Stimulated activated CD4-positive, alpha-beta T cell treated with anti-CD3 and anti-CD28 coated beads, TNF-alpha, amount 100 ng/mL, for 48 hours (primary cell): ENCODE measurements around the gene TAL1.
A peak's percentile ranks its signal among the peaks of the same experiment; 100 is the strongest.

Source experiments
- DNase-seq, 3 donors: peaks; one replicate each; pipeline ENCODE4 v3.0.0-alpha.2; 2020; ENCODE audit warnings: low read depth in 3 of 3

TAL1 gene

DNA sequence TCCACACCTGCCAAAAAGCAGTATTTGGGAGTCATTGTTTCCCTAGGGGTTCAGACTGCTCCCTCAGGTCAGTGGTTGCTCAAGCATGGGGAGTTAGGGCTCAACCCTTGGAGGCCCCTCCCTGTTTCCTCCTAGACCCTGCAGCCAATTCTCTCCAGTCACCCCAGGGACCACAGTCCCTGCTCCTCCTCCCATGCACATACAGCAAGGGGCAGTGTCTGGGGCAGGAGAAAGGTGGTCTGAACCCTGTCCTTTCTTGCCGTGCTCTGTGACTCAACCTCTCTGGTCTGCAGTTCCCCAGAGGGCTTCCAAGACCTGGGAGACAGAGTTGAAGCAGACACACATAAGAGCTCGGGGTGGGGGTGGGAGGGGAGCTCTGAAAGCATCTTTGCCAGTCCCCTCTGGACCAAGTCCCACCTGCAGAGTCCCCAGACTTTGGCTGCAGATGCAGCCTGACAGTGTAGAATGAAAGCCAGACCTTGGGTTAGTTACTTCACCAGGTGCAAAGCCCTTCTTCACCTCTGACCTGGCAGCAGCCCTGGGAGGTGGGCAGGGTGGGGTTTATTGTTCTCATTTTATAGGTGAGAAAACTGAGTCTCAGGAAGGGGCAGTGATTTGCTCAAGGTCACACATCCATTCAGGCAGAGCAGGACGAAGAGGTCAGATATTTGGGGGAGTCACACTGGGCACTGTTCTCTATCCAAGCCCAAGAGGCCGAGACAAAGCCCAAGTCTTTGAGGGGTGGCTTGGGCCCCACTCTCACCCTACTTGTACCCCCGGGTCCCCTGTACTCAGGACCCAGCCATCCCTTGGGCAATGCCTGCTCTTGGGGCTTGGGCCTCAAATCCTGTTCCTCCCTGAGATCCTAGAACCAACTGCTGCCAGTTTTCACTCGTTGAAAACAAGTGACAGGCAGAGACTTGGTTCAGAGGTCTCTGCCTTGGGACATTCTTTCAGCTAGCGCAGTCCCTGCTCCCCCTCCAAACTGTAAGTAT lies 42.9 kb downstream of the TAL1 start:
- DNase-seq: no peak

- no peak for DNase-seq
Observed at GRCh38 chr1:47187926-47188250, 44.1 kb downstream of the TAL1 start.

DNA sequence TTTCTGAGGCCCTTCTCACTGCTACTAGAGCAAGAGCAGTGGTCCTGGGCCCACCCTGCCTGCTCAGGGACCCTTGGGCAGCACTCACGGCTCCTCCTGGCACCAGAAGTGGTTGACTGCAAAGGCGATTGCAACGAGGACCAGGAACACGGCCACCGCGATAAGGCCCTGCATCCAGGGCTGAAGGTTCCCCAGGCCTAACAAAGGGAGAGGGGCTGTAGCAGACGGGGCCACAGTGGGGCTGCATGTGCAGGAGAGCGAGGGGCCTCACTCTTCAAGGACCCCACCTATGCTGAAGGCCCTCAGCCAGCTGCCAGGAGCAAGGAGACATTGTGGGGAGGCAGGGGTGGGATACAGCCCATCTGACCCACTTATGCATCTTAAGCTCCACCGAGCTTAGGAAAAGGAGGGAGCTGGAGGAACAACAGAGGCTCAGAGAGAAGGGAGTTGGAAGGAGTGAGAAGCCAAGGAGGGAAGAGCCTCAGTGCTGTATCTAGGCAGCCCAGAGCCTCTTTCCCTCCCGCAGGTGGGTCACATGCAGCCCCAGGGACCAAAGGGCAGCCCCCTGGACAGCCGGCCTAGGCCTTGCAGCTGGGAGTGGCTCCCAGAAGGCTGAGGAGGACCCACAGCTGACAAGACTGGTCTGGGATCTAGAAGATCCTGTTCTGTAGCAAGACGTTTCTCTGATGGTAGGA lies 44.6 kb downstream of the TAL1 start:
- DNase-seq: no peak

DNA sequence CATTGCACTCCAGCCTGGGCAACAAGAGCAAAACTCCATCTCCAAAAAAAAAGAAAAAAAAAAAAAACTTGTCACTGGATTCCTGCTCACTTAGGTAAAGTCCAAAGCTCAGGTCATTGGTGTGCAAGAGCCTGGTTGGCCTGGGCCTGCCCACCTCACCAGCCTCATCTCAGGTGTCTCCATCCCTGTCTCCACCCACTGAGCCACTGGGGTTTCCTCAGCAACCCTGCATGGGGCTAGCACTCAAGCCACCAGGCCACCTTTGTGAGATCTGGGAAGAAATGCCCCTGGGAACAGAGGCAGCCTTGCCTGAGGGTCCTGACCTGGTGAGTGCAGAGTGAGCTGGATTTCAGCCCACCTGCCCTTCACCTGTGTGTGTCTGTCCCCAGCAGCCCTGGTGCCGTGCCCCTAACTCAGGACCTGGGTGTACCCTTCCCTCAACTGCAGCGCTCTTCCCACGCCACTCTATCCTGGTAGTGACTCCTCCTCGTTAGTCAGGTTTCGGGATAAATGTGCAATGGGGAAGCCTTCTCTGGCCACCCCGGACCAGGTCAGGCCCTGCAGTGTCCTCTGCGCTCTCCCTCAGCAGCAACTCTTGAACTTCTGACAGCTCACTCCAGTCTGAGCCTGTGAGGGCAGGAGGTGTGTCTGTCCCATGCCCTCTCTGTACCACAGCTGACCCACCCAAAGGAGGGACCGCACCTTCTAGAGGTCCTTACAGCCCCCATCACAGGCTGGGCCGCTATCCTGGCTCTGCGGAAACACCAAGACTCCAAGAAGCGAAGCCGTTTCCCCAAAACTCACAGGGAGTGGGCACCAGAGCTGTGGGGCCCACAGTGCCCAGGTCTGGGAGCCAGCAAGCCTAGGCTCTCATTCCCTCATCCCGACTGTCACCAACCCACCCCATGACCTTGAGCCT lies 45.5 kb downstream of the TAL1 start:
- DNase-seq: no peak

DNA sequence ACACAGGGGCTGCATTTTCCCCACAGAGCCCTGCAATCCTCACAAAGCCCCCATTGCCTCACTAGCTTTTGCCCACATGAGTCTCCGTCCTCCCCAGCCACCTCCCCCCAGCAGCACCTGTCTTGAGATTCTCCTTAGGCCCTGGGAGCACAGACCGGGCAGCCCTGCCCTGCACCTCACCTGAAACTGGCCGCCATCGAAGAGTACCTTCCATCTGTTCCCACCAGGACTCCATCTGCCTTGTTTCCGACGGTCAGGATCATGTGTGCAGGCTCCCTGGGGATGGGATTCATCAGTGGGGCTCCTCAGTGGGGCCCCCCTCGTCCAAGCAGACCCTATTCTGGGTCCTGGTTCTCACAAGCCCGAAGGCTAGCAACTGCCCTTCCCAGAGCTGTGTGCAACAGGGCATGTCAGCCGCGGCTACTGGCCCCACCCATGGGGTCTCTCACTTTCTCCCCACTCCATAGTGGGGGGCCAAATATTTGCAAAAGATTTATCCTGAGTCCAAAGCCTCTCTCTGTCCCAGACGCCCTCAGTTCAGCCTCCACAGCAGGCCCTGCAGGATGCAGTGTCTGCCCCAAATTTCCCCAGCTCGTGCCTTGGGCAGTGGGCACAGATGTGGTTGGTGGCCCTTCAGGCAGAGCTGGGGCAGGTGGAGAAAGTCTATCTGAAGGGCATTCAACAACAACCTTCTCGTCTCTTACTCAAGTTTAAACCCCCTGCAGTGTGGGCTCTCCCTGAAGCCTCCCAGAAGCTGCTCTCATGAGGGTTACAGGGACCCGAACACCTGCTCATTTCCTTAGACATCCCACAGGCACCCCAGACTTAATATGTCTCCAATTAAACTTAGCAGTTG lies 47.0 kb downstream of the TAL1 start:
- DNase-seq: no peak

DNA sequence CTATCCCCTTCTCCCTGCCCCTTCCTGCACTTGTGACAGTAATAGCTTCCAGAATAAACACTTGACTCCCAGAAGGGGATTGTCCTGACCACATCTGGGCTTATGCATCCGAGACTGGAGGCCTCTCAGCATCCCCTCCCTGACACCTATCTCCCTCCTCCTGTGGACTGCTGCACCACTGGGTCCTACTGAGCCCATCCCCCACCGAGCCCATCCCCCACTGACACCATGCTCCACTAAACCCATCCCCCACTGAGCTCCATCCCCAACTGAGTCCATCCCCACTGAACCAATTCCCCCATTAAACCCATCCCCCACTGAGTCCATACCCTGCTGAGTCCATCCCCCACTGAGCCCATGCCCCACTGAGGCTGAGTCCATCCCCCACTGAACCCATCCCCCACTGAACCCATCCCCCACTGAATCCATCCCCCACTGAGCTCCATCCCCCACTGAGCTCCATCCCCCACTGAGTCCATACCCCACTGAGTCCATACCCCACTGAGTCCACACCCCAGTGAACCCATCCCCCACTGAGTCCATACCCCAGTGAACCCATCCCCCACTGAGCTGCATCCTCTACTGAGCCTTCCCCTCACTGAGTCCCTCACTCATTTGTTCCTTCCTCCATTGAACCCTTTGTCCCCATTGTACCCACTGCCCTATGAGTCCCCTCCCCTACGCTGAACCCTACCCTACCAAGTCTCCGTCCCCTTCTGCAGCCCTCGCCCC lies 47.8 kb downstream of the TAL1 start:
- DNase-seq: no peak

- DNase-seq: no peak
Observed at GRCh38 chr1:47183308-47184089, 48.5 kb downstream of the TAL1 start.

GRCh38 chr1:47182676-47183235 lies 49.3 kb downstream of the TAL1 start:
- no peak for DNase-seq

DNA sequence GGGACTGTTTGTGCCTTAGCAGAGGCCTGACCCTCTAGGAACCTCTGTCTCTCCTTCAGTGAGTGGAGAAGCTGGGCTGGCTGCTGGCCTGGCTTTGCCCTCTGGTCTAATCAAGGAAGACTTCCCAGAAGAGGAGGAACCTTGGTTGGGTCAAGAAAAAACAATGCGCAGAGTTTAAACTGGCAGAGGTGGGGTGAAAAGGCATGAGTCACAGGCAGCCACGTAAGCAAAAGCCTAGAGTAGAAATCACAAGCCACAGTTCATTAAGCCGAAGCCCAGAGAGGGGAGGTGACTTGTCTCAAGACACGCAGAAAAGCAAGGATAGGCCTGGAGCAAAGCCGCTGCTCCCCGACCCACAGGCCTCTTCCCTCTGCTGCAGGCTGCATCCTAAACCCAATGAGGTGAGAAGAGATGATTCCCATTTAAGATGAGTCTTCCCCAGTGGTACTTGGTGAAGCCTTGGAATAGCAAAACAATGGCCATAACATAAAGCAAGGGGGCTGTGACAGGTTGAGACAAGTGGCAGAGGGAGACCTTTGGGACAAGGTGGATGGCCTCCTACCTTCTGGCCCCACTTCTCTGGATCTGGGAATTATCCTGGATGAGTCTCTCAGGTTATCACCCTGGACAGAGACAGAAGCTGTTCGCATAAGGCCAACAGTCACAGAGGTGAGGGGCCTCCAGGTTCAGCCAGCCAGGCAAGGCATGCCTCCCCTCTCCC lies 49.9 kb downstream of the TAL1 start:
- DNase-seq: no peak

GRCh38 chr1:47181095-47181954 lies 50.7 kb downstream of the TAL1 start:
- DNase-seq: no peak

- no peak for DNase-seq
Observed at GRCh38 chr1:47180603-47181094, 51.4 kb downstream of the TAL1 start.

- no peak for DNase-seq
Observed at GRCh38 chr1:47179988-47180563, 51.9 kb downstream of the TAL1 start.

DNA sequence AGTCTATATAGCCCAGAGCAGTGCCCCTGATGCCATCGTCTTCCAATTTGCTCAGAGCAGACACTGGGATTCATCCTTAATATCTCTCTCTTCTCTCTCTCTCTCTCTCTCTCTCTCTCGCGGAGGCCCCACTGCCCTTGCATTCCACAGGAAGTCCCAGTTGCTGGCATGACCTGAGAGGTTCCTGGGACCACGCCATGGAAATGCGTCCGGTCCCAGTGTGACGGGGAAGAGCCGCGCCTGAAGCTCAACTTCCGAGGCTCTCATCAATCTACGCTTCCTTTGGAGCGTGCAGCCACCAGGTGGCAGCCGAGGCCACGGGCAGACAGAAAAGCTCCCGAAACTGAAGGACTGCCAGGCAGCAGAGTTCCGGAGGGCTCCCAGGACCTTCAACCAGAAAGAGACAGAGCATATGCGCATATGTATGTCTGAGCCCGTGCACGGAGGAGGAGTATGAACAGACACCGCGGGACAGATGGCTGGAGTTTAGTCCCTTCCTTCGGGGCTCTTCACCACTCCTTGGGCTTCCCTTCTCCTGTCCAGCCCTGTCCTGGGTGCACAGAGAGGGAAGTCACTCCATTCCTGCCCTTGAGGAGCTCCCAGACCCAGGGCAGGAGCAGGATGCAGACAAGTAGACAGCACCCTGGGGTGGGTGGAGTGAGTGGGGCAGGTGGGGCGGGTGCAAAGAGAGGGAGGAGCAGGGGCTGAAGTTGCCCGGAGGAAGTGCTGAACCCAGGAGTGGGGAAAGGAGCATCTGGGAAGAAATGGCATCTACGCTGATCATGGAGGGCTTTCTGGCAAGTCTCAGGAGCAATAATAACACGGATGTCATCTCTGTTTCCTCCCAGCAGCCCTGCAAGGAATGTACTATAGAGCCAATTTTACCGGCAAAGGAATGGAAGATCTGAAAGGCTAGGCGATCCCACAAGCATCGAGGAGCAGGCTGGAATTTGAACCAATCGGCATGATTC lies 52.7 kb downstream of the TAL1 start:
- peak; percentile 61 to 79 (median 72) for DNase-seq

DNA sequence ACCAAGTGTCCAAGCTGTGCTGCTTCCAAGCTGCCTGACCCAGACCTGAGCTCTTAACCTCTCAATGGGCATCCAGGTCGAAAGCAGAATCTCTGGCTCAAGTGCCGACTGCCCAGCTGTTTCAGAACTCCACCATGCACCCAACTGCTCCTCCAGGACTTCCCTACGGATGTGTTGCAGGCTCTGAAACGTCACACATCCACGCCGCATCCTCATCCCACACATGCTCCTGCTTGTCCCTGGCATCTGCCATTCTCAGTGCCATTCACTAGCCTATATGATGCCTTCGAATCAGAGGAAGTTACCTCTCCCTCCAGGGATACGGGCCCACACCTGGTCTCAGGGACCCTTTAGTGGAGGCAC lies 53.4 kb downstream of the TAL1 start:
- DNase-seq: no peak

DNA sequence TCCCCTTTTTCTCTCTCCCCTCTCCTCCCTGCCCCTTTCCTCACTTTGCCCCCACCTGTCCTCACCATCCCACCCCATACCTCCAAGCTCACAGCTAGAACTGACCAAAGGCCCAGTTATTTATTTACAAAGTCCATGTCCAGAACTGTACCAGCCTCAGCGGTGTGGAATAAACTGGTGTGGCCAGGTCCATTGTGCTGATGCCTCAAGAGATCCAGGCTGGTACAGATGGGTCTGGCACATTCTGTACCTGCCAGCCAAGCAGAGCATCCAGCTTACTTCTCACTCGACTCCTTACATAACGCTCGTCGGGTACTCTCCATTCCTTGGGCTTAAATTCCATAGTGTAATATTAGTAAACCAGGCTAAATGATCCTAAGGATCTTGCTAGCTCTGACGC lies 54.0 kb downstream of the TAL1 start:
- no peak for DNase-seq
